GM21423 (cell line): ENCODE data around the gene SP140L.
A peak's percentile ranks its signal among the peaks of the same experiment; 100 is the strongest.
"Not testable (repeated sequence)": the region's sequence is repeated elsewhere in the genome, so short reads cannot be mapped to it uniquely, and the experiment has no call there.

Source experiments
- ATAC-seq: cut with Tn5 transposase; IDR thresholded peaks from one replicate; pipeline ENCODE4 v1.9.1; 2021; ENCODE audit warnings: mild to moderate bottlenecking, moderate library complexity; ENCODE audit not compliant: unreplicated experiment

The SP140L gene

DNA sequence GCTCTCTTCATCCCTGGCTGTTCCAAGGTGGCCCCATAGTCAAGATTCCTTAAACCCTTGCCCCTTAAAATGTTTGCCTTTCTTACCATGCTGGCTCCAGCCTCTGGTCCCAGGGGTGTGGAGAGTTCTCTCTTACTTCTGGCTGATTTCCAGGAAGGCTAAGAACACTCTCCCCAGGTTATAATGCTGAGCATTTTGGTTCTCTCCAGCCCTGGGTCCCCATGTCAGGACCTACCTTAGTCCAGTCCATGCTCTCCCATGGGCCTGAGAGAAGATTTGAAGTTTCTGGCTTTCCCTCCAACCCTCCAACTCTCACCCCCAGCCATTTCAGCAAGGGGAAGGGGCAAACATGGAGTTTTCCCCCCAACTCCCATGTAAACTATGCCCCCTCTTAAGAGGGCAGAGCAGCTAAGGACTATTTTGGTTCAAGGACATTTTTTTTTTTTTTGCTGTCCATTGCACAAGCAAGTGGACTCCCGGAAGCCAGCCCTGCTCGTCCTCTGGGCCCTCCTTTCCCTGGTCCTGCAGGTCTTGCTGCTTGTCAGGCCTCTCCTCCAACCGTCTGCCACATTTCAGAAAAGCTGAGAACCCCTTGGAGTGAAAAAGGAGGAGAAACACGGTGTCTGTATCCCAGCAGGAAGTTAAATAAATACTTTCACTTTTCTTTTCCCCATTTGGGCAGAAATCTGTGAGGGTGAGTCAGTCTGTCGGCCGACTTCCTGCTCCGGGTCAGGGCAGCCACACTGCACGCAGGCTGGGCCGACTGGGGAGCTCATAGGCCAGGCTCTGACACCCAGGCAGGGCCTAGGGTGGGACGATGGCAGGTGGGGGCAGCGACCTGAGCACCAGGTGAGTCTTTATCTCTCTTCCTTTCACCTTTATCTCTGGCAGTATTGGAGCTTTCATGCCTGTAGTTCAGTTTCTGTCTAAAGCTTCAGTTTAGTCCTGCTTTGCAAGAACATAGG is at the start of gene SP140L:
Gene SP140L (plus strand): TSS at position 741 of the 965 bp plus-strand sequence. CDS start 77 bp downstream, at position 818.
- ATAC-seq: peak; percentile 96

DNA sequence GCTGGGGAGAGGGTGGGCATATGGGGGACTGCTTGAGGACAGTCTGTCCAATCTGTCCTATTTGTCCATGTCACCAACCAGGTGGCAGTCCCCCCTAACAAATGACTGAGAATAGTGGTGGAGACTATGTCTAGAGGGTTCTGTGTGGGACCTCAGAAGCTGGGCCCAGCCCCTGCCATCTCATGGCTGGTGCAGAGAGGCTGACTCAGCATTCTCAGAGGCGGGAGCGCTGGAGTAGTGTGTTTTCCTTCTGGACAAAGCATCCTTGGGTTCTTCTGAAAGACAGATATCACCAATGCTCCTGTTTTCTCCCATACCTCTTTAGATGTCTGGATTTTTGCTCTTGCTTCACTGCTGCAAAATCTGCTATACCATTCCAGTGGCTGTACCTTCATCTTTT is 44.1 kb upstream of the SP140L start:
- no peak for ATAC-seq

DNA sequence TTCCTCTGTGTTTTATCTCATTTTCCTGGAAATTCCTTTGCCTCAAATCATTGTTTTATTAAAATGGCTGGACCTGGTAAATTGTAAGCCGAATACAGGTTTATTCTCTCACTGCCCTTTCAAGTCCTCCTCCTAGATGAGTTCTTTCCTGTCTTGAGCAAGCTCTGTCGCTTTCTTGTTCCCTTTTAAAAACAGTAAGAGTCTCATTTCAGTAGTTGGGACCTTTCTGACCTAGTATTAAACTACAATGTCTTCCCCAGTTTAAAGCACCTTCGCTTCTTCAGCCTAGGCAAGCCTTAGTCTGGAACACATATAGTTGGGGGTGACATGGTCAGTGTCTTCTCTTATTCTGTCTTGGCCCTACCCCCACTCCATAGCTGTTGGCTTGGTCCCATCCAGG is 40.9 kb upstream of the SP140L start:
- no peak for ATAC-seq

- ATAC-seq: not testable (repeated sequence)
These were observed 37.7 kb upstream of the SP140L start for GRCh38 chr2:230289311-230289710.

DNA sequence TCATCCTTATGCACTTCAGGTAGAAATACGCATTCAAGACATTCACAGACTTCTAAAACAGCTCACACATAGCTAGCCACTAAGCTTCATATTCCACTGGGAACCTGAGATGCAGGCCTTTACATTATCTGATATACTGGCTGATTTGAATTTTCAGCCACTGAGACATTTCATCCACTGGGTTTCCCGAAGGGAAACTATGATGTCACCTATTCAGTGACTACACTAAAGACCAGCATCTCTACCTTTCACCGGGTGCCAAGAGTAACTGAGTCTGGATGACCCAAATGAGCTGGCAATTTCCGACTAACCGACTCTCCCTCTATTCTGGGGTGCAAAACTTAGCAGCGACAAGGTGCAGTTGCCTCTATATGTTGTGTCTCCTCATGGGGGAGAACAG is 31.8 kb upstream of the SP140L start:
- no peak for ATAC-seq

GRCh38 chr2:230296917-230297316 is 30.1 kb upstream of the SP140L start:
- ATAC-seq: no peak

DNA sequence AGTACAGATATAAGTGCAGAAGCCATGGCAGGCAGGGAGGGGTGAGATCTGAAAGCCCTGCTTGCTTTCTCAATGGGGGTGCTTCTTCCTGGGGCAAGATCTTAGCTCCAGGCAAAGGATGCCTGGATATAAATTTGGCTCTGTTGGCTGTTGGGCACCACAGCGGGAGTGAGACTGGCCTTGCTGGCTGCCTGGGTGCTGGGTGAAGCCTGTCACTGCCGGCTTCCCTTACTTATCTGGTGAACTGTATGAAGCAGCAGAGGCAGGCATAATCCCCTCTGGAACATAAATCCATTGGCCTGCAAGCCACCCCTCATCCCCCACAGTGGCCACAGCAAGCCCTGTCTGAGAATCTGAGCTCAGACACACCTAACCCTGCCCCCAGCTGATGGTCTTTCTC is 27.4 kb upstream of the SP140L start:
- ATAC-seq: no peak

DNA sequence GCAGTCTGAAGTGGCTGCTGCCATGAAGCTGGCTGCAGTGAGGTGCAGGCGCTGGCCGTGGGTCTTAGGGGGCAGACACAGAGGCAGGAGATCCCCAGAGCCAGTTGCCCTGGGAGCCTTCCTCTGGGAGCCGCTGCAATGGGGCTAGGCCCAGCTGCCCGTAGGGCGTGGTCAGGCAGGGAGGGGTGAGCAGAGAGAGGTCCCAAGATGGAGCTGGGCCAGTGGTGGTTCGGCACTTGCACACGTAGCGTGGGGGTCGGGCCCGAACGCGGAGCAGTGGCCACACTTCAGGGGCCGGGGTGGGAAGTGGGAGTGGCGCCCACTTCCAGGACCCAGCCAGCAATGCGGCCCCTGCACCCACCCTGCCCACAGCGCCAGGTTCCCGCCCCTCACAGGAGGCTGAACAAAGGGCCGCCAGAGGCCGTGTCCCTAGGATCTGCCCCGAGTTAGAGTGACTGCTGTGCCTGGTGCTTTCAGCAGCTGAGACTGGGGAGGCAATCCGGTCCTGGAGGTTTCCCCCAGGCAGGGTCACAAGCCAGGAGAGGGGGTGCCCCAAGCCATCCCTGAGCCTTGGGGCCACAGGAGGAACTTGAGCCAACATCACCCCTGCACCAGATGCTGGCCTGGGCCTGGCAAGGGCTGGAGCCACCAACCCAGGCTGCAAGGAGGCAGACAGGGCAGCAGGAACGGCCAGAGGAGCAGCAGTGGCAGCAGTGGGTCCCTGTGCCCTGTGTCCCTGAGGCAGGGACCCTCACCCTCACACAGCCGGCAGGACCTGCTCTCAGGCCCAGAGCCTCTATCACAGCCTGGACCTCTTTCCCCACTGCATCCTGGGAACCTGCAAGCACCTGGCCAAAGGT is 21.3 kb upstream of the SP140L start:
- ATAC-seq: no peak

DNA sequence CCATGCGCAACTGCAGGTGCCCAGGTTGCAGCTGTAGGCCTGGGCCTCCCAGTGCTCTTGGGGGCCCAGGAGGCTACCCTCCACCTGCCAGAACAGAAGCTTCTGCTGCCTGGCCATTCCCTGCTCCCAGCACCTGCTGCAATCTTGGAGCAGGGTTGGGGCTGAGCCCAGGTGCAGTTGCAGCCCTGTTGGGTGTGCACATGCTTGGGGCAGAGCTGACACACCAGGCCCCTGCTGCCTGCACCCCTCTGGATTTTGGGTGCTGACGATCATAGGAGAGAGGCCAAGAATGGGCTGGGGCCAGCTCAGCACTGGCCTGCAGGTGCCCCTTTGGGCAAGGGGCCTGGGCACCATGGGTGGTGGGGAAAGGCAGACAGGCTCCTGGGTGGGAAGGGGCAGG is 20.5 kb upstream of the SP140L start:
- no peak for ATAC-seq

DNA sequence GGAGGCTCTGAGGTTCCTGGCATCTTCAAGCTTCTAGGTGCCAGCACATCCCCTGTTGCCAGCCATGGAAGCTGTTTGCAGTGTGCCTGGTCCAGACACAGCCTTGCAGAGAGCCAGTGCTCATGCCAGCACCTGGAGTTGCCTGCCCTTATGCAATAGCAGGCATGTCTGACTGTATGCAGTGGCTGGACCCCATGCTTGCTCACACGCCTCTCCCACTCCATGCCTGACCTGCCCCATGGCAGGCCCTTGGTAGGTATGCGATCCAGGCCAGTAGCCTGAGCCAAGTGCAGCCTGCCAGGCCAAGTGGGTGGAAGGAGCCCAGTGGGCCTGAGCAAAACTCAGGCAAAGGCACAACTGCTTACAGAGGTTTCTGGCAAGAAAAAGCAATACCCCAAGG is 19.5 kb upstream of the SP140L start:
- no peak for ATAC-seq

- ATAC-seq: no peak
These were observed 18.5 kb upstream of the SP140L start for GRCh38 chr2:230308402-230309000.

GRCh38 chr2:230310792-230311191 is 16.2 kb upstream of the SP140L start:
- ATAC-seq: not testable (repeated sequence)

DNA sequence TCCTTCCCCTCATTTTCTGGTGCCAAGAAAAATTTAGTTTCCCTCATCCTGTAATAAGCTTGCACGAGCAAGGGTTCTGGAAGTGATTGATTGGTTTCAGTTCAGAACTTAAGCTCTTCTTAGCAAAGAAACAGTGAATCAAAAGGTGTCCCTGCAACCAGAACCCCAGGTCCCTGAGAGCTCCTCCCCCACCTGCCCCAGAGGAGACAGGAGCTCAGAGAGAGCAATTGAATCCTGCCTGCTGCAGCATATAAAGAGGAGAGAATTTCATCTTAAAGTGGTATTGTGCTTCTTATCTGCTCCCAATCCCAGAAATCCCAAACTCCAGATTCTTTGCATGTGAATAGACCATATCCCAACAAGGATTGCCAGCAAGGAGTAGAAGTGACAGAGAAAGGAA is 15.4 kb upstream of the SP140L start:
- ATAC-seq: not testable (repeated sequence)

DNA sequence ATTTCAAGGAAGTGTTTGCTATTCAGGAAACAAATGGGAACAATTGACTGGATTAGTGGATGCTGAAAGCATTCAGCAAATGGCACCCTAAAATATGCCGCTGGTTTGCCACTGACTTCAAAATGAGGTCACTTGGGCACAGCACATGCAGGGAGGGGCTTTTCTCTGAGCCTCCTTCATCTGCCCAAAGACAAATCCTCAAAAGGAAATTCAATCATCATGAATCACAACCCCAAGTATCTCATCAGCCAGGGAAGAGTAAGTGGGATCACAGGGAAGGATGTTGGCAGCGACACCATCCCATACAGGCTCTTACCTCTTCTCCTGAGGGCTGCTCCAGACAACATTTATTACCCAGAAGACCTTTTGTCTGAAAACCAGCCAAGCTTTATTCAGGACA is 14.4 kb upstream of the SP140L start:
- no peak for ATAC-seq

DNA sequence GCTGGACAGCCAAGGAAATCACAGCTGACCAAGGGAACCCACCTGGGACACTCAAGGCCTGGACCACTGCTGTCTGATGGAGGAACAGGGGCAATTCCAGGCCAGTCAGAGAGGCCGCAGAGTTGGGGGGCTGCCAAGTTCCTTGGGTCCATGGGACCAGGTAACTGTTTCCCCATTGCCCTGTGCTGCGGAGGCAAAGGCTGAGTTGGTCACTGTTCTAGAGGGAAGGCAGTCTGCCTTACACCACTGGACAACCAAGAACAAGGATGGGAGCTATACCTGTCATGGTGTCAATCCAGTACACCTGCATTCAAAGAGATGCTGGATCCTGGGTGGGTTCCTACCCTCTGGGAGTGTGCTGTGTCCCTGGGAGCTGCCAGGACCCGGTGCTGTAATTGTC is 9.6 kb upstream of the SP140L start:
- no peak for ATAC-seq

GRCh38 chr2:230318190-230319121 is 8.5 kb upstream of the SP140L start:
- no peak for ATAC-seq

GRCh38 chr2:230319211-230319862 is 7.7 kb upstream of the SP140L start:
- peak; percentile 91 for ATAC-seq

DNA sequence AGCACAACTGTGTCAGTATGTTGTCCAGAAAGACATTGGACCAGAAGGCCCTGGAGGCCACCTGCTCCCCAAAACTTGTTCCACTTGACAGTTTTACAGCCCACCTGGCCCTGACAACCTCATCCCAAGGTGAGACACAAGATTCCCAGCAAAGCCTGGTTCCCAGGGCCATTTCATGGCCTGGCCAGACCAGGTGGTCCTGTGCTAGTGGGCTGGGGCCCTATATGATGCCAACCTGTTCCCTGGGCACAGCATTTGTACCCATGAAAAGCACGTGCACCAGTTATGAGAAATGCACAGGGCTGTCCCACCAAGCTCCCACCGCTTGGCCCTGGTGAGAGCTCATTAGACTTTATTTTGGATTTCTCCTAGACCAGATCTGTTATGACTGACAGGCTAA is 6.0 kb upstream of the SP140L start:
- ATAC-seq: no peak

DNA sequence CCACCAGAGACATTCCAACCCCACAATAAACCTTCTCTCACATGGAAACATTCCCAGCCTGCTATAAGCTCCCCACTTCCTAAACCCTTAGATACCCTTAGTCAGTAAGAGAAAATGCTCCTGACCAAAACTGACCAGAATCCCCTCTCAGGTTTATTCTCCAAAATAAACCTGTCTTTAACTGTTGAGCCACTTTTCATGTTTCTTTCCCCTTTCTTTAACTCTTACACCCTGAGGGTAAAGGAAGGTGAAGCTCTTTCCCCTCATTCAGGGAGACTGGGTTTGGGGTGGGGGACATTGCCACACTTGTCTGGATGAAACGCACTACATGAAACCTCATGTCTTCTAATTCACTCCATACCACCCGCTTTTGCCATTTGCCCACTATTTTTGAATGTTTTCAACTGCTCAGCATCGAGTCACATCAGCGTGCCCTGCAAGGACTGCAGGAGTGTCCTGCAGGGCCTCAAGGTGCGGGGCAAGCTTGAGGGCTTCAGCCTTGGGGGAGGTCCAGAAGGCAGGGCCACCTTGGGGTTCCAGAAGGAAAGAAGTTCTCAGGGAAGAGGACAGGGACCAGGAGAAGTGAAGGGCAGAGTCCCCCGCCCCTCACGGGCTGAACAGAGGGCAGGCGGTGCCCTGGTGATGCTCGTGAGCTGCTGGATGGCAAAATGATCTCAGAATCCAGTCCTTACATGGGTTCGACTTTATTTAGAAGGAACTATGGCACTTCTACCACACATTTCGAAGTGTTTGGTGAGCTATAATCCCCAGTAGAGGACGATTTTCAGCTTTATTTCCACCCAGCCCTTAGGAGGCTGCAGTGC is 4.2 kb upstream of the SP140L start:
- no peak for ATAC-seq
